WI38 (cell line): ENCODE data around the gene MSL1.
A peak's percentile ranks its signal among the peaks of the same experiment; 100 is the strongest.

Experiments used
- H3K4me3 ChIP-seq: 2 replicates; pipeline ENCODE4 v1.5.1; 2011; ENCODE audit warnings: low read depth, mild to moderate bottlenecking, control low read depth, low read length
- TF ChIP-seq, protein P1 (sequence below): IDR thresholded peaks from 2 replicates; pipeline ENCODE4 v1.5.1; 2012; ENCODE audit warnings: low read depth, mild to moderate bottlenecking, control low read depth, low read length

The MSL1 gene

DNA sequence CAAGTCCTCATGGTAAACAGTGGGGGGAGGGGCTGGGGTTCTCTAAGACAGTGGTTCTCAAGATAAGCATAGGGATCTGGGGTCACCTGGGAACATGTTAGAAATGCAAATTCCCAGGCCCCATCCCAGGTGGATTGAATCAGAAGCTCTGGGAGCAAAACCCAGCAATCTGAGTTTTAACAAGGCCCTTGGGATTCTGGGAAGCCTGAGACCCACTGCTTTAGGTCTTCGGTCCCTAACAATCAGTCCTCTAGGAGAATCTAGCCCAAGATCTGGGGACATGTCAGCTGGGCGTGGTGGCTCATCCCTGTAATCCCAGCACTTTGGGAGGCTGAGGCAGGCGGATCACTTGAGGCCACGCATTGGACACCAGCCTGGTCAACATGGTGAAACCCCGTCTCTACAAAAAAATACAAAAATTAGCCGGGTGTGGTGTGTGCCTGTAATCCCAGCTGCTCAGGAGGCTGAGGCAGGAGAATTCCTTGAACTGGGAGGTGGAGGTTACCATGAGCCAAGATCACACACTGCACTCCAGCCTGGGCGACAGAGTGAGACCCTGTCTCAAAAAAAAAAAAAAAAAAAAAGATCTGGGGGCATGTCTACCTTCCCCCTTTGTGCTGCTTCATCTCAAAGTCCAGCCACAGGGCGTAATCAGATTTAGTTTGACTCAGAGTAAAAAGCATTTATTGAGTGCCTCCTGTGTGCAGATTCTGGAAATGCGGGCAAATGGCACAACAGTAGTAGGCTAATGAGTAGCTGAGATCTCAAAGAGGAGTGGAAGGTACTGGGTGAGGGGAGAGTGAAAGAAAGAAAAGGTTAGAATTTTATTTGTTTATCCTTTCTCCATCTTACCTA lies 12.6 kb upstream of the MSL1 start:
- no peak overlapping the region for H3K4me3 ChIP-seq
- TF ChIP-seq, protein P1, sequence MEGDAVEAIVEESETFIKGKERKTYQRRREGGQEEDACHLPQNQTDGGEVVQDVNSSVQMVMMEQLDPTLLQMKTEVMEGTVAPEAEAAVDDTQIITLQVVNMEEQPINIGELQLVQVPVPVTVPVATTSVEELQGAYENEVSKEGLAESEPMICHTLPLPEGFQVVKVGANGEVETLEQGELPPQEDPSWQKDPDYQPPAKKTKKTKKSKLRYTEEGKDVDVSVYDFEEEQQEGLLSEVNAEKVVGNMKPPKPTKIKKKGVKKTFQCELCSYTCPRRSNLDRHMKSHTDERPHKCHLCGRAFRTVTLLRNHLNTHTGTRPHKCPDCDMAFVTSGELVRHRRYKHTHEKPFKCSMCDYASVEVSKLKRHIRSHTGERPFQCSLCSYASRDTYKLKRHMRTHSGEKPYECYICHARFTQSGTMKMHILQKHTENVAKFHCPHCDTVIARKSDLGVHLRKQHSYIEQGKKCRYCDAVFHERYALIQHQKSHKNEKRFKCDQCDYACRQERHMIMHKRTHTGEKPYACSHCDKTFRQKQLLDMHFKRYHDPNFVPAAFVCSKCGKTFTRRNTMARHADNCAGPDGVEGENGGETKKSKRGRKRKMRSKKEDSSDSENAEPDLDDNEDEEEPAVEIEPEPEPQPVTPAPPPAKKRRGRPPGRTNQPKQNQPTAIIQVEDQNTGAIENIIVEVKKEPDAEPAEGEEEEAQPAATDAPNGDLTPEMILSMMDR: no peak

DNA sequence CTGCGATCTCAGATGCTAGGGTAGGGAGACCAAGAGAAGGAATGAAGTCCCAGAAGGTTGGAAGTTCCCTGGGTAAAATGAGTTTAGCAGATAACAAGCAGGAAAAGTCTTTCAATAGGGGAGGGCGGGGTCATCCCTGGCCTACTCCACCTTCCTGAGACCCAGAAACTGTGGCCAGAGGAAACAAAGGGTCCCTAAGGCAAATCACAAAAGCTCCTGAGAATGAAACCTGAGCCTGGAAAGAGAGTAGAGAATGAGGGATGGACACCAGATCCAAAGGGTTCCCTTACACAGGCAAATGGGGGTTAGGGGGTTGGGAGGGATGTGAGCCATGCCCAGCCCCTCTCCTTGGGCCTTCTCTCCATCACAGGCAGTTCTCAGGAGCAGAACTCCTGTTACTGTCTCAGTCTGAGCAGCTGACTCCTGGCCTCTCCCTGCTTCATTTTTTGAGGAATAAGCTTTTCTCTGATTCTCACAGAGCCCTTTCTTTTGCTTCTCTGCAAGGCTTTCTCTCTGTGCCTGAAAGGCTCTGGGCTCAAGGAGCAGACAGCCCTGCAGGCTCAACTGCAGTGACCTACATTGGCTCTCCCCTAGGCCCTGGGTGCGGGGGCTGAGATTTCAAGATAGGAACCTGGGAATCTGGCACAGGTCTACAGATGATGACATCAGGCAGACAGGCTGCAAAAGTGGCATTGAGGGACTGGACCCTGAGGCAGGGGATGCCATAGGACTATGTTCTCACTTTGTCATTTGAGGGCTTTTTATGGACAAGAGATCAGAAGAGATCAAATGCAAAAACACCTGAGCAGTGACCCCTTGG lies 11.5 kb upstream of the MSL1 start:
- TF ChIP-seq, protein P1: no peak
- H3K4me3 ChIP-seq: no peak overlapping the region

DNA sequence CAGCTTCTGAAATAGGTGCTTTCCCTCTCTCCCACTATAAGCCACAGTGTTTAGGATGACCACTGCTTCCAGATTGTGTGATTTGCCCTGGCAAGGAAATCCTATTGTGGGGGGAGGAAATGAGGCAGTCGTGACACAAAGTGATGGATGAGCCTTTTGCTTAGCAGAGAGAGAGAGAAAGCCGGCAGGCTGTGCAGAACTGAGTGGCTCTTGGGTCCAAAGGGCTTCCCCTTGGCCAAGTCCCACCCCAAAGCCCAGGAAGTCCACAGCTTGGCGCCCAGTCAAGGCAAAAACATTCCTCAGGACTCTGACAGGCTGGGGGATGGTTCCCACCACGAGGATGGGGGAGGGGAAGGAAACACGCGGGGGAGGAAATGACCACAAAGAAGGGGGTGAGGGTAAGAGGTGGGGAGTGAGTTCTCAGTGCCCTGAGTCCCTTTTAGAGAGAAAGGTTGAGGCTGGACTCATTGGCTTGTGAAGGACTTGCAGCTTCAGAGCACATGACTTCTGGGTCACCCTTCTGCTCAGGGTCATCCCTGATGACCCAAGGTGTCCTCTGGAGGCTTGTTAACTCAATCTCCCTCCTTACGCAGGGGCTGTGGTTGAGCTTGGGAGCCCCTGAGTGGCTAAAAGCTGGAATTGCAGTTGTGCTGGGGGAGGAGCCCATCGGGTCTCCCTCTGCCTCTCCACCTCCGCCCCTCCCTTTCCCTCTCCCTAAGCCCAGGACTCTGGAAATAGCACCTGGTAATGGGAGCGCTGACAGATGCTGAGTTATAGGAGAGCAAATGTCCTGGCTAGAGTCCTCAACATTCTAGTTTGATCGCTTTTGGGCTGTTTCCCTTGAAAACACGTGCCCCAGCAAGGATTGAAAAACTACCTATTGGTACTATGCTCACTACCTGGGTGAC lies 10.3 kb upstream of the MSL1 start:
- TF ChIP-seq, protein P1: peak; percentile 77
- peak overlapping the region; percentile 20; the same call in 1 of the 2 replicates for H3K4me3 ChIP-seq

DNA sequence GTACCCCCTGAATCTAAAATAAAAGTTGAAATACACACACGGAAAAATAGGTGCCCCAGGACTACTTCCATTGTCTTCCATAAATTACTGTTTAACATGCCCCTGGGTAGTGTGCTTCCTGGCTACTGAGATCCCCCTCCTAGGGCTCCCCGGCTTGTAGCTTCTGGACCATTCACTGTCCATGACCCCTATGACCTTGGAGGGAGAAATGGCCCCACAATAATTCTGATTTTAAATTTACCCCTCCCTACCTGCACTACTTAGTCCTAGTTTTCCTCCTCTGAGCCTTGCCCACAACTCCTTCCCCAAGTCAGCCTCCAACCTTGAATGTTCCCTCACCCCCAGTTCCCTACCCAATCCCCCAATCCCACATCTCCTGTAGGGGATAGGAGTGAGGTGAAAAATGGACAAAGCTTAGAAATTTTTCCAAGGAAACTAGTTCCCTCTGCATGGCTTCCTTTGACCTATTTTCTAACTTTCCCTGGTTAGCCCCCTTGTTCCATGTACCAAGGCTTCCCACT lies 9.5 kb upstream of the MSL1 start:
- no peak overlapping the region for H3K4me3 ChIP-seq
- TF ChIP-seq, protein P1: no peak

DNA sequence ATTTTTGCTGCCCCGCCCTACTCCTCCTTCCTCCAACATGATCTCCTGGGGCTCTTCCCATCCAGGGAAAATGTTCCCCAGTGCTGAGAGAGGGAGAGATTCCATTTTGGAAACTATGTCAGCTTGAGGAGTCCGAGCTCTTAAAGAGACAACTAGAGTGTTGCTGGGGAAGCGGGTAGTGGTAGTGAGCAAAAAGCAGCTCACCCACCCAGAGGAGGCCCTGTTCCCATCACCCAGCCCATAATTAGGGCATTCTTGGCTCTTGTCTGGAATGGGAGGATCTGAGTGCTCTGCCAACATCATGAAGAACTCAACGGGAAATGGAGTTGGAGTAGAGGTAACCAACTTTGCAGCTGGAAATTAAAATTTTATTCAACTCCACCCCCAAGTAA lies 9.1 kb upstream of the MSL1 start:
- TF ChIP-seq, protein P1: no peak
- no peak overlapping the region for H3K4me3 ChIP-seq

DNA sequence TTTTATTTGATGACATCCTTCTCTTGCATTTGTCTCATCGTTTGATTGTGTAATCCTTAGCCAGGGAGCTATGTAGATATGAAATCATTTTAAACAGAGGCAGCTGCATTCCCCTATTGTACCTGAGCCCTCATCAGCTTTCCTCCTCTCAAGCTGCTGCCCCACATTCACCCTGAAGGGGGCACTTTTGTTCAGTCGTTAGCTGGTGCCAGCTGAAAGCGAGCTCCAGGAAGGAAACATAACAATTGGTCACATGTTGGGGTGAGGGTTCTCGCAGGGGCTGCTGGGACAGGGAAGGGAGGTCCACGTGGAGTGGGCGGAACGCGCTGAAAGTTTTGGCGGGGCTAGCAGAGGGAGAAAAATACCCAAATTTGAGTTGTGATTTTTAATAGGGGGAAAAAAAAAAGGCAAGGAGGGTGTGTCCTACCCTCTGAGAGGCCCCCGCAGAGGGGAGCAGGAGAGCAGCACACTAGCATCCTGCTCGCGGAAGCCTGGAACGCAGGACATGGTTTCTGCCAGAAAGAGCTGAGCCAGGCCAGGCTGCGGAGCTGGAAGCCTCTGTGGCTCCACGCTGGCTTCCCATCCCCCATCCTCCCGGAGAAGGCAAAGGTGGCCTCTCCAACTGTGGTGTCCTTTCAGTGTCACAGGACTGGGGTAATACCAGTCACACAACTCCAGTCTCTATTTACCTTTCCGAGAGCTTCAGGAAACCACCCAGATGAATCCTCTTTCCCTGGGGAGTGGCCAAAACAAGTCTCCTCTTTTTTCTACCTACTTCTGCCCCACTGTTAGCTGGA lies 8.5 kb upstream of the MSL1 start:
- TF ChIP-seq, protein P1: peak; percentile 85

More for the DNA sequence above, 8.5 kb upstream of the MSL1 start:
- peak overlapping the region; percentile 52 for H3K4me3 ChIP-seq
